Progenitor cell of endocrine pancreas (in vitro differentiated cells): ENCODE results near the gene RNU1-1. TPM values are rescaled to one million over a fixed set of nuclear protein-coding genes. Genes with fewer than 3 reads are reported as not detected.
"Not testable (repeated sequence)": the region's sequence is repeated elsewhere in the genome, so short reads cannot be mapped to it uniquely, and the experiment has no call there.

ENCODE experiments used
- DNase-seq: peaks from one replicate; pipeline ENCODE4 v3.0.0; 2021; ENCODE audit warnings: low spot score; ENCODE audit not compliant: unreplicated experiment
- H3K27ac Mint-ChIP-seq: 2 replicates; pipeline ENCODE4 v1.8.0; 2021; ENCODE audit warnings: mild to moderate bottlenecking, moderate library complexity, mixed read lengths
- H3K27me3 Mint-ChIP-seq: 2 replicates; pipeline ENCODE4 v1.8.0; 2021; ENCODE audit warnings: mixed read lengths
- H3K36me3 Mint-ChIP-seq: 2 replicates; pipeline ENCODE4 v1.8.0; 2022; ENCODE audit warnings: mixed read lengths; ENCODE audit not compliant: insufficient read depth
- H3K4me1 Mint-ChIP-seq: 2 replicates; pipeline ENCODE4 v1.8.0; 2021; ENCODE audit warnings: low read depth, mixed read lengths
- H3K4me3 Mint-ChIP-seq: 2 replicates; pipeline ENCODE4 v1.8.0; 2021; ENCODE audit warnings: low read depth, mild to moderate bottlenecking, moderate library complexity, mixed read lengths
- H3K9me3 Mint-ChIP-seq: 2 replicates; pipeline ENCODE4 v1.8.0; 2021; ENCODE audit warnings: low read depth, mixed read lengths
- total RNA-seq: library from RNA; stranded (reverse); gene quantifications from 2 replicates; pipeline ENCODE4 v1.2.1, GENCODE V29; 2021
- TF ChIP-seq, protein P1 (sequence below): fragments of 200-600 bp; sonication (generic); IDR thresholded peaks from one replicate; pipeline ENCODE4 v1.5.0; 2021; ENCODE audit warnings: antibody characterized with exemption, mild to moderate bottlenecking; ENCODE audit not compliant: unreplicated experiment

Gene RNU1-1
- total RNA-seq, 1 donor from 2014 or later, result 3,957 TPM

DNA sequence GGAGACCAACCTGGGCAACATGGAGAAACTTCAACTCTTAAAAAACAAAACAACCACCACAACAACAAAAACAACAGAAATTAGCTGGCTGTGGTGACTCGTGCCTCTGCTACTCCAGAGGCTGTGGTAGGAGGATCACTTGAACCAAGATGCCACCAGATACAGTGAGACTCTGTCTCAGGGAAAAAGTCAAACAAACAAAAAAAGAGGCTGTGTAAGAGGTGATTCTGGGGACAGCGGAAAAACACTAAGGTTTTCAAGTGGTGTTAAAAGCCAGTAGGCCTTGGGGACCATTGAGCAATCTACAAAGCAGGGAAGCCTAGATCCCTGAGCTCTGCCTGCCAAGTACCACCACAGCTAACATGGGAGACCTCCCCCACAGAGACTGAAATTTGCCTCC lies 8.2 kb downstream of the RNU1-1 start:
- not testable (repeated sequence) for H3K9me3 Mint-ChIP-seq, H3K36me3 Mint-ChIP-seq, H3K4me3 Mint-ChIP-seq, H3K27ac Mint-ChIP-seq, H3K27me3 Mint-ChIP-seq, H3K4me1 Mint-ChIP-seq, DNase-seq

DNA sequence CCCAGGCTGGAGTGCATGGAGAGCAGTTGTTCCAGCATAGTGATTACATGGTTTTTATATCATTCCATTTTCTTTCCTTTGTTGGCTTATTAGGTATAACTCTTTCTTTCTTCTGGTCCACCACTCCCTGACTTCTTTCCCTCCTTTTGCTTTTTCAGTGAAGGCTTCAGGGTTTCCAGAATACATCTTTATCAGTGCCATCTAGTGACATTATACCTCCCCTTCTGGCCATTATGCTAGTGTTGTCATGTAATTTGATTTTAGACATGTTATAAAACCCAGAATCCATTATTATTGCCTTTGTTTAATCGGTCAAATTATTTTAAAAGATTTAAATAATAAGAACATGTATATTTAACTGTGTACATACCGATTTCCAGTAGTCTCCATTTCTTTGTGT lies 10.6 kb downstream of the RNU1-1 start:
- Mint-ChIP-seq H3K27ac (no peak overlapping the region), H3K9me3 (no peaks in the 10 kb centered on the region), H3K36me3 (no peaks in the 10 kb centered on the region), H3K4me1 (peaks cover 1% of the 10 kb centered on the region), H3K4me3 (no peak overlapping the region), H3K27me3 (no peaks in the 10 kb centered on the region)
- no peak for DNase-seq
- TF ChIP-seq, protein P1, sequence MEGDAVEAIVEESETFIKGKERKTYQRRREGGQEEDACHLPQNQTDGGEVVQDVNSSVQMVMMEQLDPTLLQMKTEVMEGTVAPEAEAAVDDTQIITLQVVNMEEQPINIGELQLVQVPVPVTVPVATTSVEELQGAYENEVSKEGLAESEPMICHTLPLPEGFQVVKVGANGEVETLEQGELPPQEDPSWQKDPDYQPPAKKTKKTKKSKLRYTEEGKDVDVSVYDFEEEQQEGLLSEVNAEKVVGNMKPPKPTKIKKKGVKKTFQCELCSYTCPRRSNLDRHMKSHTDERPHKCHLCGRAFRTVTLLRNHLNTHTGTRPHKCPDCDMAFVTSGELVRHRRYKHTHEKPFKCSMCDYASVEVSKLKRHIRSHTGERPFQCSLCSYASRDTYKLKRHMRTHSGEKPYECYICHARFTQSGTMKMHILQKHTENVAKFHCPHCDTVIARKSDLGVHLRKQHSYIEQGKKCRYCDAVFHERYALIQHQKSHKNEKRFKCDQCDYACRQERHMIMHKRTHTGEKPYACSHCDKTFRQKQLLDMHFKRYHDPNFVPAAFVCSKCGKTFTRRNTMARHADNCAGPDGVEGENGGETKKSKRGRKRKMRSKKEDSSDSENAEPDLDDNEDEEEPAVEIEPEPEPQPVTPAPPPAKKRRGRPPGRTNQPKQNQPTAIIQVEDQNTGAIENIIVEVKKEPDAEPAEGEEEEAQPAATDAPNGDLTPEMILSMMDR, result no peak

GRCh38 chr1:16501446-16501845 lies 12.6 kb downstream of the RNU1-1 start:
- not testable (repeated sequence) for H3K4me1 Mint-ChIP-seq, DNase-seq, H3K36me3 Mint-ChIP-seq, H3K27me3 Mint-ChIP-seq, H3K9me3 Mint-ChIP-seq
- Mint-ChIP-seq H3K4me3 (peak overlapping the region; percentile 16), H3K27ac (peak overlapping the region; percentile 59)

- not testable (repeated sequence) for H3K4me3 Mint-ChIP-seq, H3K9me3 Mint-ChIP-seq, H3K4me1 Mint-ChIP-seq, H3K36me3 Mint-ChIP-seq, H3K27me3 Mint-ChIP-seq, DNase-seq
- peak overlapping the region; percentile 87 for H3K27ac Mint-ChIP-seq
Measured at GRCh38 chr1:16500975-16501374, 13.1 kb downstream of the RNU1-1 start.

- H3K4me1 Mint-ChIP-seq, H3K27ac Mint-ChIP-seq, H3K9me3 Mint-ChIP-seq, DNase-seq, H3K36me3 Mint-ChIP-seq, H3K27me3 Mint-ChIP-seq: not testable (repeated sequence)
- peak overlapping the region; percentile 79 for H3K4me3 Mint-ChIP-seq
Measured at GRCh38 chr1:16500466-16500865, 13.6 kb downstream of the RNU1-1 start.

DNA sequence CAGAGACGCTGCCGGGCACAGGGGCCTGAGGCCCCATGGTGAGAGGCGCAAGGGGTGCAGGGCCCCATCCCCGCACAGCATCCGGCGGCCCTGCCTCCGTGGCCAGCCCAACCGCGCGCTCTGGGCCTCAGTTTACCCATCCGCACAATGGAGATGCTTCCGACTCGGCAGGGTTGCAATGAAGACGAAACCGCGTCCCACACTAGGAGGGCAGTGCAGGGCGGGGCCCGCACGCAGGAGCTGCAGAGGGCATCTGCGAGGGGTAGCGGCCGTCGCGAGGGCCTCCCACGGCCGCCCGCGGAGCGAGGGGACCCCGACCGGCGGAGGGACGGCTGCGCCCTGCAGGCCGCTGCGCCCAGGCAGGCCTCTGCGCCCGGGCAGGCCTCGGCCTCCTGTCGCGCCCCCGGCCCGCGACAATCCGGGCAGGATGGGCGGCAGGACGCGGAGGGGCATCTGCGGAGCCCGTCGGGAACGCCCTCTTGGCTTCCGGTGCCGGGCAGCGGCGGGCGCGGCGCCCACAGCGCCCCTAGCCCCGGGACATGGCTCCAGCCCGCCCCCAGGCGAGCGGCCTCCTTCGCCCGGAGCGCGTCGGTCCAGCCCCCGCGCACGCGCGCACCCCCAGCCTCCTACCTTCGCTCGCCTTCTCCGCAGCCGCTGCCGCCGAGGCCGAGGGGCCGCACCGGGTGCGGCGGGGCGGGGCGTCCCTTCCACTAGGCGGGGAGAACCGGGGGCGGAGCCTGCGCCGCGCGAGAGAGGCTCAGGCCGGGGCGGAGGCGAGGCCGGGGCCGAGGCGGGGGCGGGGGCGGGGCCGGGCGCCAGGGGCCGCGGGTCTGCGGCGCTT lies 15.3 kb downstream of the RNU1-1 start:
- Mint-ChIP-seq H3K4me3 (peak overlapping the region; percentile 79), H3K36me3 (no peaks in the 10 kb centered on the region), H3K27me3 (no peaks in the 10 kb centered on the region), H3K9me3 (no peaks in the 10 kb centered on the region), H3K27ac (peak overlapping the region; percentile 37), H3K4me1 (peaks cover 3% of the 10 kb centered on the region)
- peak; percentile 91 for DNase-seq
- TF ChIP-seq, protein P1, result peak; percentile 31

DNA sequence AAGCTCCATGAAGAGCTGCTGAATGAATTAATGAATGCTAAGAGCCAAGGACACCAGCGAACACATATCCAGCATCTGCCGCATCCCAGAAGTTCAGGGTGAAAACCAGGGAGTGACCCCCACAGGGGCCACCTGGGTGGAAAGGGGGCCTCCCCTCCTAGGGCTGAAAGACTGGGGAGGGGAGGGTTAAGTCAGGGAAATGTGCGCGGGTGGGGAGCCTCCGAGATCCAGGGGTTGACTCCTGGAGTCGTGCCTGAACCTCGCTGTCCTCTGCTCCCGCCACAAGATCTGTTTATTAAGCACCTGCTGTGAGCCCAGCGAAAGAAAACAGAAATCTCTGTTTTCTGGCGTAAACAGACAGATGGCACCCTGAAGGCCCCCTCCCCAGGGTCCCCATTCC lies 16.0 kb downstream of the RNU1-1 start:
- peak overlapping the region; percentile 37 for H3K27ac Mint-ChIP-seq
- H3K4me1 Mint-ChIP-seq, DNase-seq: not testable (repeated sequence)

GRCh38 chr1:16497474-16497904 lies 16.6 kb downstream of the RNU1-1 start:
- peak overlapping the region; percentile 77 for H3K4me3 Mint-ChIP-seq
- not testable (repeated sequence) for H3K27ac Mint-ChIP-seq, DNase-seq, H3K36me3 Mint-ChIP-seq, H3K27me3 Mint-ChIP-seq, H3K9me3 Mint-ChIP-seq, H3K4me1 Mint-ChIP-seq

More for the DNA sequence above, 16.0 kb downstream of the RNU1-1 start:
- not testable (repeated sequence) for H3K36me3 Mint-ChIP-seq, H3K9me3 Mint-ChIP-seq, H3K27me3 Mint-ChIP-seq
- peak overlapping the region; percentile 77 for H3K4me3 Mint-ChIP-seq

GRCh38 chr1:16493731-16494130 lies 20.4 kb downstream of the RNU1-1 start:
- not testable (repeated sequence) for H3K4me3 Mint-ChIP-seq, DNase-seq, H3K9me3 Mint-ChIP-seq, H3K27me3 Mint-ChIP-seq, H3K36me3 Mint-ChIP-seq, H3K27ac Mint-ChIP-seq, H3K4me1 Mint-ChIP-seq

DNA sequence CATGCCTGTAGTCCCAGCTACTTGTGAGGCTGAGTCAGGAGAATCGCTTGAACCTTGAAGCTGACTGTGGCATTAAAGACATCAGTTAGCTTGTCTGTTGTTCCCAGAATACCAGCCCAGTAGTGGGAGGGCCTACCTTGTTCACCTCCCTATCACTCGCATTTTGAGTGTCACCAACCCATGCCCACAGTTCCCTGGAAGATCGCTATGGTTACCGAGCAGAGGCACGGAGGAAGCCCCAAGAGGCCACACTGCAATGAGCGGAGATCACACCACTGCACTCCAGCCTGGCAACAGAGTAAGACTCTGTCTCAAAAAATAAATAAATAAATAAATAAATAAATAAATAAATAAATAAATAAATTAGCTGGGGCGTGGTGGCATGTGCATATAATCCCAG lies 21.1 kb downstream of the RNU1-1 start:
- DNase-seq, H3K4me3 Mint-ChIP-seq, H3K9me3 Mint-ChIP-seq: not testable (repeated sequence)

More for the DNA sequence above, 21.1 kb downstream of the RNU1-1 start:
- not testable (repeated sequence) for H3K36me3 Mint-ChIP-seq, H3K27ac Mint-ChIP-seq, H3K27me3 Mint-ChIP-seq, H3K4me1 Mint-ChIP-seq
